OCI-LY1 (cell line): Measurements from ENCODE around the gene POC1A.
A peak's percentile ranks its signal among the peaks of the same experiment; 100 is the strongest.

Source experiments
- H2AFZ ChIP-seq: fragments of 200-600 bp; sonication (generic), shearing (Covaris generic); 2 replicates; pipeline ENCODE4 v1.6.0; 2014; ENCODE audit warnings: antibody characterized with exemption, mild to moderate bottlenecking, low read length
- H3F3A ChIP-seq: fragments of 200-600 bp; sonication (generic), shearing (Covaris generic); 2 replicates; pipeline ENCODE4 v1.6.0; 2014; ENCODE audit warnings: mild to moderate bottlenecking, antibody characterized with exemption, low read length, moderate library complexity; ENCODE audit not compliant: insufficient read depth
- H3K27ac ChIP-seq: fragments of 200-600 bp; sonication (generic); 2 replicates; pipeline ENCODE4 v1.5.1; 2014; ENCODE audit warnings: low read length, mixed run types, mild to moderate bottlenecking, low read depth; ENCODE audit not compliant: poor library complexity, severe bottlenecking
- H3K27me3 ChIP-seq: fragments of 200-600 bp; sonication (generic); 2 replicates; pipeline ENCODE4 v1.6.0; 2014; ENCODE audit warnings: antibody characterized with exemption, mild to moderate bottlenecking, low read length, moderate library complexity; ENCODE audit not compliant: insufficient read depth
- H3K36me3 ChIP-seq: fragments of 200-600 bp; sonication (generic); 2 replicates; pipeline ENCODE4 v1.6.1; 2014; ENCODE audit warnings: mild to moderate bottlenecking, antibody characterized with exemption, low read length, moderate library complexity, mixed read lengths; ENCODE audit not compliant: insufficient read depth
- H3K4me1 ChIP-seq: fragments of 200-600 bp; sonication (generic); 2 replicates; pipeline ENCODE4 v1.5.1; 2014; ENCODE audit warnings: mild to moderate bottlenecking, low read length, moderate library complexity; ENCODE audit not compliant: insufficient read depth, severe bottlenecking
- H3K4me2 ChIP-seq: fragments of 200-600 bp; sonication (generic), shearing (Covaris generic); 2 replicates; pipeline ENCODE4 v1.6.1; 2014; ENCODE audit warnings: low read length
- H3K4me3 ChIP-seq: fragments of 200-600 bp; sonication (generic); 2 replicates; pipeline ENCODE4 v1.5.1; 2014; ENCODE audit warnings: low read length, low read depth, mild to moderate bottlenecking, mixed read lengths; ENCODE audit not compliant: poor library complexity, severe bottlenecking
- H3K79me2 ChIP-seq: fragments of 200-600 bp; shearing (Covaris generic); 2 replicates; pipeline ENCODE4 v1.6.1; 2016; ENCODE audit warnings: mixed run types, low read length, mixed read lengths; ENCODE audit not compliant: insufficient read depth
- H3K9ac ChIP-seq: fragments of 200-600 bp; sonication (generic), shearing (Covaris generic); 2 replicates; pipeline ENCODE4 v1.6.1; 2014; ENCODE audit warnings: mild to moderate bottlenecking, low read length, mixed read lengths
- H3K9me2 ChIP-seq: fragments of 200-600 bp; sonication (generic), shearing (Covaris generic); 2 replicates; pipeline ENCODE4 v1.6.1; 2014; ENCODE audit warnings: low read depth, mild to moderate bottlenecking, low read length, mixed read lengths
- H3K9me3 ChIP-seq: fragments of 200-600 bp; shearing (Covaris generic); 2 replicates; pipeline ENCODE4 v1.6.1; 2014; ENCODE audit warnings: low read length, mixed read lengths
- H4K20me1 ChIP-seq: fragments of 200-600 bp; sonication (generic), shearing (Covaris generic); 2 replicates; pipeline ENCODE4 v1.6.0; 2016; ENCODE audit warnings: mild to moderate bottlenecking, low read length; ENCODE audit not compliant: insufficient read depth
- EZH2 ChIP-seq: fragments of 200-600 bp; sonication (generic), shearing (Covaris generic); IDR thresholded peaks from 2 replicates; pipeline ENCODE4 v1.8.0; 2017; ENCODE audit warnings: borderline replicate concordance, mixed run types, mild to moderate bottlenecking, antibody characterized with exemption, low read length, moderate library complexity, mixed read lengths
- TF ChIP-seq, protein P1 (sequence below): fragments of 200-600 bp; sonication (generic), shearing (Covaris generic); IDR thresholded peaks from 2 replicates; pipeline ENCODE4 v1.5.1; 2017; ENCODE audit warnings: mild to moderate bottlenecking, antibody characterized with exemption, low read length, moderate library complexity, mixed read lengths

Gene POC1A

GRCh38 chr3:52054661-52055511 is 99.3 kb downstream of the POC1A start:
- Histone ChIP-seq H3K27ac (peak overlapping the region; percentile 21), H3K36me3 (peaks cover 24% of the 10 kb centered on the region), H3K9ac (peak overlapping the region; percentile 74), H4K20me1 (no peaks in the 10 kb centered on the region), H3K79me2 (no peaks in the 10 kb centered on the region), H3K9me2 (no peaks in the 10 kb centered on the region), H3K4me2 (peak overlapping the region; percentile 93), H2AFZ (no peak overlapping the region), H3K27me3 (no peaks in the 10 kb centered on the region), H3F3A (0 out of 2 replicates have a peak, but pooled peaks cover 5% of the 10 kb centered on the region), H3K9me3 (no peaks in the 10 kb centered on the region), H3K4me1 (peaks cover 36% of the 10 kb centered on the region), H3K4me3 (peak overlapping the region; percentile 72)
- TF ChIP-seq EZH2 = no peak
- TF ChIP-seq, protein P1, sequence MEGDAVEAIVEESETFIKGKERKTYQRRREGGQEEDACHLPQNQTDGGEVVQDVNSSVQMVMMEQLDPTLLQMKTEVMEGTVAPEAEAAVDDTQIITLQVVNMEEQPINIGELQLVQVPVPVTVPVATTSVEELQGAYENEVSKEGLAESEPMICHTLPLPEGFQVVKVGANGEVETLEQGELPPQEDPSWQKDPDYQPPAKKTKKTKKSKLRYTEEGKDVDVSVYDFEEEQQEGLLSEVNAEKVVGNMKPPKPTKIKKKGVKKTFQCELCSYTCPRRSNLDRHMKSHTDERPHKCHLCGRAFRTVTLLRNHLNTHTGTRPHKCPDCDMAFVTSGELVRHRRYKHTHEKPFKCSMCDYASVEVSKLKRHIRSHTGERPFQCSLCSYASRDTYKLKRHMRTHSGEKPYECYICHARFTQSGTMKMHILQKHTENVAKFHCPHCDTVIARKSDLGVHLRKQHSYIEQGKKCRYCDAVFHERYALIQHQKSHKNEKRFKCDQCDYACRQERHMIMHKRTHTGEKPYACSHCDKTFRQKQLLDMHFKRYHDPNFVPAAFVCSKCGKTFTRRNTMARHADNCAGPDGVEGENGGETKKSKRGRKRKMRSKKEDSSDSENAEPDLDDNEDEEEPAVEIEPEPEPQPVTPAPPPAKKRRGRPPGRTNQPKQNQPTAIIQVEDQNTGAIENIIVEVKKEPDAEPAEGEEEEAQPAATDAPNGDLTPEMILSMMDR = peak; percentile 59

DNA sequence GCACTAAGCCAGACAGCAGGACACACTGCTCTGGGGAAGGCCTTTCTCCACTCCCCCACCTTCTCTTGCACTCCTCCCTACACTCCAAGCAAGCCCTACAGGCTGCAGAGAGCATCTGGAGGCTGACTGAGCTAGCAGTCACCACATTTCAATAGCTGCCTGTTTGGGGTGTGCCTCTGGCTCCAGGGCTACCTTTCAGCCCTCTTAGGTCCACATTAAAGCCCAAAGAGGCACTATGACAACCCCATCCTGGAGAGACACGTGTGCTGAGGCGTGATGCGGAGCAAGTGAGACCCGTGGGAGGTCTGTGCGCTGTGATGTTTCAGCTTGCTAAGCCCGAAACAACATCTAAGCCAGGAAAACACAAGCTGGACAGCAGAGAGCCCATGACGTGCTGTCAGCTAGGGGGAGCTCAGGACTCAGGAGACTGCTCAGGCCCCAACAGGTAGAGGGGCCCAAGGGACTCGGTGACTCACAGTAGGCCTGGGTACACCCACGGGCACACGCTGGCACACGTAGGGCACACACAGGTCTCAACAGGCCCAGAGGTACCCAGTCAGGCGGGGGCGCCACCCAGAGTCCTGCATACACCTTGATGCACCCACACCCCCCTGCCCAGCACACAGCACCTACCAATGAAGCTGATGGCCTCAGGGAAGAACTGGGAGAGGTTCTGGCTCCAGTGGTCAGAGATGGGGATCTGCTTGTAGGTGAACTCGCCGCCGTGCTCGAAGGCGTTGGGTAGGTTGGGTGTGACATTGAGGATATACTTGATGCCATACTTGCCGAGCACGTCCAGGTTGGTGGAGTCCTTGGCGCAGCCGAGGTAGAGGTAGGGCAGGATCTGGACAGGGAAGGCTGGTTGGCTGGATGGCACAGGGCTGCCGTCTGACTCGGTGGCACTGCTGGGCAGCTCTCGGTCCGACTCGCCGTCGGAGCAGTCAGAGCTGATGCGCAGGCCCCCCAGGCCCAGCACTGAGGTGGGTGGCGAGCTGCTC is 100.6 kb downstream of the POC1A start:
- no peaks in the 10 kb centered on the region for H3K79me2 ChIP-seq
- H3K27me3 ChIP-seq = no peaks in the 10 kb centered on the region
- peaks cover 36% of the 10 kb centered on the region for H3K4me1 ChIP-seq
- no peaks in the 10 kb centered on the region for H3K9me2 ChIP-seq
- H4K20me1 ChIP-seq = no peaks in the 10 kb centered on the region
- H3K9me3 ChIP-seq = no peaks in the 10 kb centered on the region
- no peak for TF ChIP-seq EZH2
- TF ChIP-seq, protein P1 = peak; percentile 46
- no peak overlapping the region for H3K4me3 ChIP-seq
- no peak overlapping the region for H2AFZ ChIP-seq
- H3K4me2 ChIP-seq = peak overlapping the region; percentile 21; the same call in 1 of the 2 replicates
- H3K36me3 ChIP-seq = peaks cover 33% of the 10 kb centered on the region
- H3F3A ChIP-seq = 0 out of 2 replicates have a peak, but pooled peaks cover 5% of the 10 kb centered on the region
- H3K9ac ChIP-seq = no peak overlapping the region; the same call in 1 of the 2 replicates
- H3K27ac ChIP-seq = peak overlapping the region; percentile 32

- peak overlapping the region; percentile 21; the same call in 1 of the 2 replicates for H3K4me2 ChIP-seq
- H3K9me2 ChIP-seq = no peaks in the 10 kb centered on the region
- no peak overlapping the region for H3K4me3 ChIP-seq
- H3K9ac ChIP-seq = no peak overlapping the region; the same call in 1 of the 2 replicates
- H3K9me3 ChIP-seq = no peaks in the 10 kb centered on the region
- peak overlapping the region; percentile 32 for H3K27ac ChIP-seq
- H3F3A ChIP-seq = 0 out of 2 replicates have a peak, but pooled peaks cover 5% of the 10 kb centered on the region
- H3K36me3 ChIP-seq = peaks cover 33% of the 10 kb centered on the region
- no peaks in the 10 kb centered on the region for H3K27me3 ChIP-seq
- TF ChIP-seq EZH2 = no peak
- no peak overlapping the region for H2AFZ ChIP-seq
- H3K4me1 ChIP-seq = peaks cover 35% of the 10 kb centered on the region
- H3K79me2 ChIP-seq = no peaks in the 10 kb centered on the region
- H4K20me1 ChIP-seq = no peaks in the 10 kb centered on the region
Measured at GRCh38 chr3:52052831-52053306, 101.4 kb downstream of the POC1A start.
